ENCODE results near the gene NFYB.
"Not testable (repeated sequence)": the region's sequence is repeated elsewhere in the genome, so short reads cannot be mapped to it uniquely, and the experiment has no call there.

The NFYB gene

DNA sequence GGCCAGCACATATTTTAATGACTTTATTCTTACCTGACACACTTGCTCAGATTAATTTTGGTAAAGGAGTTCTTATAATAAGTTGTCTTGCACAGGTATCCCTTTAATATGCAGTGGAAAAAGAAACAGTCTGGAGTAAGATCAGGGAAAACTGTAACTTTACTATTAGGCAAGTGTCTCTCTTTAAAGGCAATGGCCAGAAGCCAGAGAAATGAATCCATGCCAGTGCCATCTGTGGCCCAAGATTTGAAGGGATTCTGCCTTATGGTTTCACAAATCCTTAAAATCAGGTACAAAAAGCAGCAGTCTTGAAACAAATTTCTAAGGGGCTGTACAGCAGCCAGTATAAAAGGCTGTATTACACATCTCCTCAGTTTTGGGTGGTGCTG is 22.4 kb downstream of the NFYB start:
- peak; percentile 51 for DNase-seq (ENCODE audit: low spot score)

- DNase-seq (ENCODE audit: low spot score): not testable (repeated sequence)
These were observed 23.0 kb downstream of the NFYB start for GRCh38 chr12:104114834-104115586.

DNA sequence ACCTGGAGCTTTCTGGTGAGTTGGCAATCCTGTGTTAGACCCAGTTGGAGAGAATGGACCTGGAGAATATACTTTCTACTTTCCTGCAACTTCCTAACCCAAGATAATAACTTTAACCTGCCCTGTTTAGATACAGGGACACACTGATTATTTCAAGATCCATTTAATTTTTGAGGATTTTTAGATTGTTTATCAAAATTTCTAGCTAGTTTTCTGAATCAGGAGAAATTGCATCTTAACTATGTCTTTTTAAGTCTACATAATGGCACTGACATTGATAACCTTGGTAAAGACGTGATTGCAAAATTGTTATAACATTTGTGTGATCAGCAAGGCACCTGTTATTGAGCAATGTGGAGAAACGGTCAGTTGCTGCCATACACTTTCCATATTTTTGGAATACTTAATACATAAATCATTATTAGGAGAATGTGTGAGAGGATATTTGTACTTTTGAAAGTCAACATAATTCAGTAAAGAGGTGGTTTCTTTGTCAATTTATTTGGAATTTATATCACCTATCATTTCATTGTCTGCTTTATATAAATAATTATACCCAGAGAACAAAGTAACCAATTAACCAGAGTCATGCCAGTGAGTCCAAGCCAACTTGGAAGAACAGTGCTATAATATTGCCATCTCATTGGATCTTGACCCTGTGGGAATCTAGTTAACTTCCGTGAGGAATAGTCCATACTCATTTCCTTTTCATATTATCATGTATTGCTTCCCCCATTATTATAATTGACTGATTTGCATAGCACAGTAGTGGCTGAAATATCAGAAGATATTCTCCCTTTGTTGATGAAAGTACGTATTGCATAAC is 28.4 kb downstream of the NFYB start:
- DNase-seq (ENCODE audit: low spot score): no peak

DNA sequence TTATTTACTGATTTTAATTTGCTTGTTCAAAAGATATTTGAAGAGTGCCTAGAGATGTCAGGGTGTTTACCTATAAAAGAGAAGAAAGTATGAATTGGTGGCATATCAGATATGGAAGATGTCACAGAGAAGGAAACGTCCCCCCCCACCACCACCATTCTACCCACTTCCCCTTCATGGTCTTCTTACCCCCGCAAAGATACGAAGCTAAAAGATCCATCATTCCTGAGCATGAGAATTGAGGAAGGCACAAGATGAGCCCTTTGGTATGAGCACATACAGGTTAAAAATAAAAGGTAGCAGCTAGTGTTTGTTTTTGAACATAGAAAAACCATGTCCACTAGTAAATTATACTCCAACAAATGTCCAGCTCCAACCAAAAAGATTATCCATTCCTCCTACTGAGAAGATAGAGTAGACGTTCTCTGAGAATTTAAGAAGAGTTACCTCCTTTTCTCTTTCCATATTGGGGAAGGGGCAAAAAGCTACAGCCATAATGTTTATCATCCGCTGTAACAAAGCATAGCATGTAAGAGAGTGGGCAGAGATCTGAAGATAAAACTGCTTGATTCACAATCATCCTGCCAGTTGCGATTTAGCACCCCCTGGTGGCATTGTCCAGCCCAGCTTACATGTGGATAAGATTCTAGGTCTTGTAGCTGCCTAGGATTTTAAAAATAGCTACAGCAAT is 29.1 kb downstream of the NFYB start:
- peak; percentile 96 for DNase-seq (ENCODE audit: low spot score)

- DNase-seq (ENCODE audit: low spot score): no peak
These were observed 31.0 kb downstream of the NFYB start for GRCh38 chr12:104106965-104107364.

DNA sequence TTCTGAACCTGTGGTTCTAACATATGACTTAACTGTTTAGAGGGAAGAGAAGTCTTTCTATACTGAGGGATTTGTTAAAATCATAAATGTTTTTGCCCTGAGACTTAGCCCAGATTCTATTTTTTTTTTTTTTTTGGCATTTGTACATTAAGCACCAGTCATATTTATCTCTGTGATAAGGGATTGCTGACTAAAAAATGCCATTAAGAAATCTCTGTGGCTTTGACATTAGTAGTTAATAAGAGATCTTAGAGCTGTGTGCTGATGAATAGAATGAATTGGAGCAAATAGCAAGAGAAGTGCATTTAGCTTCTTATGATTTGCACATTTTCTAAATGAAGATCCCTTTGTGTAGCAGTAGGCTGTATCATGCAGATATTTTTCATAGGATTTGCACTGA is 32.5 kb downstream of the NFYB start:
- DNase-seq (ENCODE audit: low spot score): no peak

- no peak for DNase-seq (ENCODE audit: low spot score)
These were observed 40.1 kb downstream of the NFYB start for GRCh38 chr12:104097954-104098353.

- DNase-seq (ENCODE audit: low spot score): no peak
These were observed 42.7 kb downstream of the NFYB start for GRCh38 chr12:104095289-104095688.

- DNase-seq (ENCODE audit: low spot score): no peak
These were observed 43.7 kb downstream of the NFYB start for GRCh38 chr12:104094284-104094683.

- no peak for DNase-seq (ENCODE audit: low spot score)
These were observed 46.9 kb downstream of the NFYB start for GRCh38 chr12:104091136-104091535.

DNA sequence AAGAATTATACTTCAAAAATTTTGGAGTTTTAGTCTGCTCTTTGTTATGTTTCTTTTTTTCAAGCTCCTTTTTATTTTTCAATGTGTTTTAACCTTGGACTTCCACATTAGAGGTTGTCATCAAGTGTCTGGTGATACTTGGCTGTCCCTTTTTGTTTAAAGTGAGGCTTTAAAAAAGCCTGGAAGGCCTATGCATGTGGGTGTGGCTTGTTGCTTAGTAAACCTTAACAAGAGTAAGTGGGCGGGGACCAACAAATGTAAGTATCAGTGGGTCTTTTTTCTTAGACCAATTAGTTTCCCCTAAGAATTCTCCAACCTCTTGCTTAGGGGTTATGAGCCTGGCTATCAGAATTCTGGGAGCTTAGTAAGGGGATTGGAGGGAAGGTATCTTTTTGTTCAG is 47.3 kb downstream of the NFYB start:
- DNase-seq (ENCODE audit: low spot score): no peak

DNA sequence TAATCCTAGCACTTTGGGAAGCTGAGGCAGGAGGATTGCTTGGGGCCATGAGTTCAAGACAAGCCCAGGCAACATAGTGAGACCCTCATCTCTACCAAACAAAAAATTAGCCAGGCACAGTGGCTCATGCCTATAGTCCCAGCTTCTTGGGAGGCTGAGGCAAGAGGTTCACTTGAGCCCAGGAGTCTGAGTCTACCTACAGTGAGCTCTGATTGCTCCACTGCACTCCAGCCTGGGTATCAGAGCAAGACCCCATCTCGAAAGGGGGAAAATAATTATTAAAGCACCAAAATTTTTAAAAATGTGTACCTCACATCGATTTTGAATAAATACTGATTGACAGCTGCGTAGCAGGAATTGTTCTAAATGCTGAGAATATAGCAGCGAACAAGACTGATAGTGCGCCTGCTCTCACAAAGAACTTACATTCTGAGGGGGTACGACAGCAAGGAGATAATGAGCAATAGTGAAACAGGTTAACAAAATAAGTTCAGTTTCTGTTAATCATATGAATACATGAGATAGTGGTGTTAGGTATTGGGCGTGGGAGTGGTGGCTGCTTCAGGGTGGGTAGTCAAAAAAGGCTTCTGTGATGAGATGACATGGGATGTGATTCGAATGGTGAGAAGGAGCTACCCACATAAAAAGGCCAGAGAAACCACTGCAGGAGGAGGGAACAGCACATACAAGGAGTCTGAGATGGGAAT is 54.1 kb downstream of the NFYB start:
- no peak for DNase-seq (ENCODE audit: low spot score)

DNA sequence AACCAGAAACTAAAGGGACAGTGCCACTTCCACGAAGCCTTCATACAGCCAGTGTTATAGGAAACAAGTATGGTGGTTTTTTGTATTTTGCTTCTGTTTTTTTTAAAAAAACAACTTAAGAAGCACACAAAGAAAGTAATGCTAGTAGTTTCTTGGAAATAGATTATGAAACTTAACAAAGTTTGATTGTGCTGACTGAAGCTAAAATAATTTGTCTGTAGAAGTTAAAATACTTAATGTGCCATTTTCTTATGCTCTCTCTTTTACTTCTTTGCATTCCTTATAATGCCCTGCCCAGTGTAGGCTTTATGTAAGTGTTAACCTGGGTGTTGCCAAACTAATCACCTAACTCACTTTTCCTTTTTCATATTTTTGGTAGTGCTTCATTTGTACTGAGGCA is 57.2 kb downstream of the NFYB start:
- DNase-seq (ENCODE audit: low spot score): no peak

GRCh38 chr12:104079024-104079423 is 59.0 kb downstream of the NFYB start:
- no peak for DNase-seq (ENCODE audit: low spot score)

GRCh38 chr12:104073699-104074098 is 64.3 kb downstream of the NFYB start:
- DNase-seq (ENCODE audit: low spot score): no peak

DNA sequence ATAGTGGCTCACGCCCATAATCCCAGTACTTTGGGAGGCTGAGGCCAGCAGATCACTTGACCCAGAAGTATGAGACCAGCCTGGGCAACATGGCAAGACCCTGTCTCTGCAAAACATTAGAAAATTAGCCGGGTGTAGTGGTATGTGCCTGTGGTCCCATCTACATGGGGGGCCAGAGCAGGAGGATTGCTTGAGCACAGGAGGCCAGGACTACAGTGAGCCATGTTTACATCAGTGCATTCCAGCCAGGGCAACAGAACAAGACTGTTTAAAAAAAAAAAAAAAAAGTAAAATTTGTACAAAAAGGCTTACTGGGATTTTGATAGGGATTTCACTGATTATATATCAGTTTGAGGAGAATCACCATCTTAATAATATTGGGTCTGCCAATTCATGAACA is 65.9 kb downstream of the NFYB start:
- no peak for DNase-seq (ENCODE audit: low spot score)

Measured in cerebellar cortex (tissue), 1 donor.